Measurements from ENCODE around the gene LEKR1. TPM values are rescaled to one million over a fixed set of nuclear protein-coding genes. Genes with fewer than 3 reads are reported as not detected.

Gene LEKR1
- total and polyA plus RNA-seq, 9 of the 15 experiments (the other 6 are each of a cell fraction or from before 2014, with no cell fraction given) = 0.76 to 1.8 (median 1.2) TPM

DNA sequence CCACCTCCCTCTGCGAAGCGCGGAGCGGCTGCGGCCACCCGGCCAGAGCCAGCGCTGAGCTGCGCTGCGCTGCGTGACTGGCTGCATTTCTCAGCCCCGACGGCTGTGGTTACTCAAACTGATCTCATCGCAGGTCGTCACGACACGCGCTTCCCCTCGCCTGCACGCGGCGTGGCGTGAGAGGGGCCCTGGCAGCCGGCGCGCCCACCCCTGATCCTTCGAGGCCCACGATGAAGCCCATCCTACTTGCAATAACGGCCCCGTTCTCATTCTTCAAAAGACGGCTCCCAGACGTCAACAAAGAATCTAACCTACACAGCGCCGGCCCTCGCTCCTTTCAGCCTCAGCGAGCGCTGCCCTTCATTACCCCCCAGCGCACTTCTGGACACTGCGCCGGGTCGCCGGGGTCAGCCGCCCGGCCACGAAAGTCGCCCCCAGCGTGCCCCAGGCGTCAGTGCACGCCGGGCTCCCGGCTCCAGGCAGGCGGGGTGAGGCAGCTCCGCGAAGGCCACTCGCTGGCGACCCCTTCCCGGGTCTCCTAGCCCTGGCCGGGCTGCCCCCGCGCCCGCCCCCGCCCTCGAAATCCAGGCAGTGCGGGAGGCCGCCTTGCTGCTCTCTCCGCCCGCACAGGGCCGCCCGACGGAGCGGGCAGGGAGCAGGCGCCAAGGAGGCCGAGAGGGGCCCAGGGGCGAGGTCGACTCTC lies 9.9 kb upstream of the LEKR1 start:
- Histone ChIP-seq H3K27ac (ENCODE audit: extremely low read depth, low read depth, low read length) (peak overlapping the region; percentile 63; the same call in 2 of the 3 replicates), H3K9me3 (replicated peaks; ENCODE audit: control insufficient read depth, insufficient read depth, low read depth, low read length) (no peaks in the 10 kb centered on the region), H2AFZ (ENCODE audit: low read depth, low read length) (peak overlapping the region; percentile 97), H3K27me3 (ENCODE audit: control insufficient read depth in 2 of 2, insufficient read depth in 2 of 2, low read length in 2 of 2) (no peaks in the 10 kb centered on the region), H3K79me2 (ENCODE audit: control insufficient read depth, insufficient read depth, low read length) (no peaks in the 10 kb centered on the region), H3K9me1 (ENCODE audit: control insufficient read depth, insufficient read depth, low read length) (no peaks in the 10 kb centered on the region), H4K20me1 (replicated peaks; ENCODE audit: control insufficient read depth, insufficient read depth, low read length) (no peaks in the 10 kb centered on the region), H3K4me3 (peak overlapping the region; percentile 37; the same call in 1 of the 2 replicates), H3K36me3 (ENCODE audit: control insufficient read depth, insufficient read depth, low read length) (no peaks in the 10 kb centered on the region), H3K9ac (ENCODE audit: insufficient read depth in 1 of 2, low read depth in 2 of 2, low read length in 2 of 2) (peak overlapping the region in 1 of 2 experiments; percentile 84; a peak in 3 of 4 replicates), H3K4me1 (replicated peaks in 1 of 2; ENCODE audit: control insufficient read depth in 2 of 2, insufficient read depth in 2 of 2, low read length in 2 of 2) (peaks cover 14 to 22% of the 10 kb centered on the region in 2 experiments), H3K4me2 (ENCODE audit: insufficient read depth, low read length) (no peak overlapping the region; the same call in 1 of the 2 replicates)
- BruUV-seq (replicated peaks) = no TSS peak
- CTCF ChIA-PET (ENCODE audit: low intra/inter-chr PET ratio) = no interaction called here
- in situ Hi-C loops (cut with MboI) = no loop called here
- WGBS (ENCODE audit: insufficient coverage, low coverage, missing lambda C conversion rate) = 86% methylated on average over 17 of the region's 74 CpGs
- intact Hi-C loops (cut with micrococcal nuclease) = loop anchor here (5.0 to 10.0 kb wide), 2 partner anchors 129 to 261 kb away; partner anchors contain the start of gene SSR3
- TF ChIP-seq, protein P1, sequence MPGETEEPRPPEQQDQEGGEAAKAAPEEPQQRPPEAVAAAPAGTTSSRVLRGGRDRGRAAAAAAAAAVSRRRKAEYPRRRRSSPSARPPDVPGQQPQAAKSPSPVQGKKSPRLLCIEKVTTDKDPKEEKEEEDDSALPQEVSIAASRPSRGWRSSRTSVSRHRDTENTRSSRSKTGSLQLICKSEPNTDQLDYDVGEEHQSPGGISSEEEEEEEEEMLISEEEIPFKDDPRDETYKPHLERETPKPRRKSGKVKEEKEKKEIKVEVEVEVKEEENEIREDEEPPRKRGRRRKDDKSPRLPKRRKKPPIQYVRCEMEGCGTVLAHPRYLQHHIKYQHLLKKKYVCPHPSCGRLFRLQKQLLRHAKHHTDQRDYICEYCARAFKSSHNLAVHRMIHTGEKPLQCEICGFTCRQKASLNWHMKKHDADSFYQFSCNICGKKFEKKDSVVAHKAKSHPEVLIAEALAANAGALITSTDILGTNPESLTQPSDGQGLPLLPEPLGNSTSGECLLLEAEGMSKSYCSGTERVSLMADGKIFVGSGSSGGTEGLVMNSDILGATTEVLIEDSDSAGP (CRISPR knock-in tag; IDR thresholded peaks at IDR 0.05) = no peak
- TF ChIP-seq ZBTB33 (CRISPR knock-in tag; IDR thresholded peaks at IDR 0.05) = peak; percentile 78; the same call in 1 of the 2 replicates
- DNase-seq (ENCODE audit: extremely low read depth in 1 of 4, low spot score in 3 of 4) = no peak
- POLR2A ChIA-PET = no interaction called here
- no peak for FAIRE-seq
- no peak for ATAC-seq

All from K562 (cell line).